ENCODE data around the gene BOLA3.

BOLA3 gene

DNA sequence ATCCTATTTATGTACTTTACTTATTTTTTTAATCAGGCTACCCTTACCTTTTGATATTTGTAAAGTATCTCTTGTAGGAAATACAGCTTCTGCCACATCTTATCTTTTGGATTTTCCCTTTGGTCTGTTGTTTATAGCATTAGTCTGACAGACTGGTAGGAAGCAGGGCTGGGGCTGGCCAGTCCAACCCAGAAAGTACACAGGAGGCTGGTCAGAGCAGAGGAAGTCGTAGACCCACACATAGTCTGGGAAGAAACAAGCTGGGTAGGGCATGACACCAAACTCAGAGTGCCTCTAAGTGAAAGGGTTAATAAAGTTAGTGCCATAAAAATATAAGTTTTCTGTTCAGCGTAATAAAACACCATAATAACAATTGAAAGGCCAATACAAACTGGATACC, 51.7 kb downstream of the BOLA3 start:
- TF ChIP-seq, protein P1, sequence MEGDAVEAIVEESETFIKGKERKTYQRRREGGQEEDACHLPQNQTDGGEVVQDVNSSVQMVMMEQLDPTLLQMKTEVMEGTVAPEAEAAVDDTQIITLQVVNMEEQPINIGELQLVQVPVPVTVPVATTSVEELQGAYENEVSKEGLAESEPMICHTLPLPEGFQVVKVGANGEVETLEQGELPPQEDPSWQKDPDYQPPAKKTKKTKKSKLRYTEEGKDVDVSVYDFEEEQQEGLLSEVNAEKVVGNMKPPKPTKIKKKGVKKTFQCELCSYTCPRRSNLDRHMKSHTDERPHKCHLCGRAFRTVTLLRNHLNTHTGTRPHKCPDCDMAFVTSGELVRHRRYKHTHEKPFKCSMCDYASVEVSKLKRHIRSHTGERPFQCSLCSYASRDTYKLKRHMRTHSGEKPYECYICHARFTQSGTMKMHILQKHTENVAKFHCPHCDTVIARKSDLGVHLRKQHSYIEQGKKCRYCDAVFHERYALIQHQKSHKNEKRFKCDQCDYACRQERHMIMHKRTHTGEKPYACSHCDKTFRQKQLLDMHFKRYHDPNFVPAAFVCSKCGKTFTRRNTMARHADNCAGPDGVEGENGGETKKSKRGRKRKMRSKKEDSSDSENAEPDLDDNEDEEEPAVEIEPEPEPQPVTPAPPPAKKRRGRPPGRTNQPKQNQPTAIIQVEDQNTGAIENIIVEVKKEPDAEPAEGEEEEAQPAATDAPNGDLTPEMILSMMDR (IDR thresholded peaks at IDR 0.05; ENCODE audit: low read depth, low read length, missing control alignments), result no peak
- no peak for DNase-seq (ENCODE audit: extremely low read depth, low read depth)
- H3K4me3 ChIP-seq (replicated peaks; ENCODE audit: low read depth, low read length), result no peak overlapping the region

DNA sequence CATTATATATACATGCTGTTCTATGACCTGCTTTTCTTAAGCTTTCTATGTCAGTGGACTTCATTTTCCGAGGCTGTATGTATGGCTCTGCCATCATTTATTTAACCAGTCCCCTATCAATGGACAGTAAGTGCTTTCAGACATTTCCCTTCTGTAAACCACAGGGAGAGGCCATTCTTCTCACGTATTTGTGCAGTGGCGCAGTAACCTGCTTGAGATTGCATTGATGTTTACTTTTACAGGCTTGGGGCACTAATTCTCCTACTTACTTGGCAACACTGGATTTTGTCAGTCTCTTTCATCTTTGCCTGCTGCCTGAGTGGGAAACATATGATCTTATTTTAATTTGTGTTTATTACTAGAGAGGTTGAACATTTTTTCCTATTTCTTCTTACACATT, 52.1 kb downstream of the BOLA3 start:
- H3K4me3 ChIP-seq (replicated peaks; ENCODE audit: low read depth, low read length), result no peak overlapping the region
- TF ChIP-seq, protein P1 (IDR thresholded peaks at IDR 0.05; ENCODE audit: low read depth, low read length, missing control alignments), result no peak
- no peak for DNase-seq (ENCODE audit: extremely low read depth, low read depth)

DNA sequence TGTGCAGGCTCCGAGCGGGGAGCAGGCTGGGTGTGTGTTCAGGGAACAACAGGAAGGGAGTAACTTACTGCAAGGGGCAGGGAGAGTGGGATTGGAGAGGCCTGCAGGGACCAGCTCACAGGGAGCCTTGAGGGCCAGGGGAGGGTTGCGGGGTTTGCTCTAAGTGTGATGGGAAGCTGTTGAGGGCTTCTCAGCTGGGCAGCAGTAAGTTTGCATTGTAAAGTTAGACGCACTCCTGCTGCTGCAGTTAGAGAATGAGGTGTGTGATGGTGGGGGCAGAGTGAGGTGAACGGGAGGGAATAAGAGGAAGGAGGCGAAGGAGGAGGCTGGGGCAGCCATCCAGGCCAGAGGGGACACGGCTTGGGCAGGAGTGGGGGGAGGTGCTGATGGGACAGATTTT, 53.4 kb downstream of the BOLA3 start:
- TF ChIP-seq, protein P1 (IDR thresholded peaks at IDR 0.05; ENCODE audit: low read depth, low read length, missing control alignments), result no peak
- no peak for DNase-seq (ENCODE audit: extremely low read depth, low read depth)
- no peak overlapping the region for H3K4me3 ChIP-seq (replicated peaks; ENCODE audit: low read depth, low read length)

DNA sequence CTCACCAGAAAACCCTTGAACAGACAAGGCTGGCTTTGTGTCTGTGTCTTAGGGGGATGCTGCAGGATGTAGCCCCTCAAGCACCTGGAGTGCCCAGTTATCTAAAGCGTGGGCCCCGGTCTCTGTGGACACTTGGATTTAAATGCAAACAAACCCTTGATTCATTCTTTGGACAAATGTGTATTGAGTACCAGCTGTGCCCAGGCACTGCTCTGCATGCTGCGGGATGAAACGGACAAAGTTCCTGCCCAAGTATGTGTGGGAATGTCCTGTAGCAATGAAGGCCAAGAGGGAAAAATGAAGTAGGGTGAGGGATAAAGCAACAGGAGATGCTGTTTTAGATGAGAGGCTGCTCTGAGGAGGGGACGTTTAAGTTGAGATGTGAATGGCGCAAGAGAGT, 53.9 kb downstream of the BOLA3 start:
- DNase-seq (ENCODE audit: extremely low read depth, low read depth), result no peak
- TF ChIP-seq, protein P1 (IDR thresholded peaks at IDR 0.05; ENCODE audit: low read depth, low read length, missing control alignments), result no peak
- H3K4me3 ChIP-seq (replicated peaks; ENCODE audit: low read depth, low read length), result no peak overlapping the region

DNA sequence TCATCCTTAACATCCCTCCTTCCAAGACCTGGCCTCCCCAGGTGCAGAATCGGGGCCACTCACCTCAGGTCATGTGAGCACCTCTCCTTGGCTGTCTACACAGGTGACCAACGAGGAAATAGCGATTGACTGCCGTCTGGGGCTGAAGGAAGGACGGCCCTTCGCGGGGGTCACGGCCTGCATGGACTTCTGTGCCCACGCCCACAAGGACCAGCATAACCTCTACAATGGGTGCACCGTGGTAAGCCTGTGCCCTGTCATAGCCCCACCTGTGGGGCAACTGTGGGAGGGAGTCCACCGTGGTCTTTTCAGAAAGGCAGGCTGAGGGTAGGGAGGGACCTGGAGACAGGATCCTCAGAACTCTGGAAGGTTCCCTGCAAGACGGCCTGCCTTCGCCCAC, 54.3 kb downstream of the BOLA3 start:
- no peak for DNase-seq (ENCODE audit: extremely low read depth, low read depth)

DNA sequence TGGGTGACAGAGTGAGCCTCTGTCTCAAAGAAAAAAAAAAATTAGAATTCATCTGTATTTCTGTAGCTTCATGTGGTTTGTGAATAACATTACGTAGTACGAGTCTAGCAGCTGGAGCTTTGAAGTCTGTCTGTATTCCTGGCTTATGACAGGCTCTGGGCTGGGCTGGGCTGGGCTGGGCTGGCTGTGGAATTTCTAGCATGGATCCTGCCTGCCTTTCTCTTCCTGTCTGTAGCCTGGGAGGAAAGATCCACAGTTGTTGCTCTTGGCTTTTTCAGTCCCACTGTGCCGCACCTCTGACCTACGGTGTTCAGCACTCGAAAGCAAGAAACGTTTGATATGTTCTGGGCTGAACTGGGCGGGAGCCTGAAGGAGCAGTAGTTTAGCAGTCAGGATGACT, 55.4 kb downstream of the BOLA3 start:
- TF ChIP-seq, protein P1 (IDR thresholded peaks at IDR 0.05; ENCODE audit: low read depth, low read length, missing control alignments), result no peak
- H3K4me3 ChIP-seq (replicated peaks; ENCODE audit: low read depth, low read length), result no peak overlapping the region
- DNase-seq (ENCODE audit: extremely low read depth, low read depth), result no peak

More for the DNA sequence above, 54.3 kb downstream of the BOLA3 start:
- TF ChIP-seq, protein P1 (IDR thresholded peaks at IDR 0.05; ENCODE audit: low read depth, low read length, missing control alignments), result no peak
- H3K4me3 ChIP-seq (replicated peaks; ENCODE audit: low read depth, low read length), result no peak overlapping the region

DNA sequence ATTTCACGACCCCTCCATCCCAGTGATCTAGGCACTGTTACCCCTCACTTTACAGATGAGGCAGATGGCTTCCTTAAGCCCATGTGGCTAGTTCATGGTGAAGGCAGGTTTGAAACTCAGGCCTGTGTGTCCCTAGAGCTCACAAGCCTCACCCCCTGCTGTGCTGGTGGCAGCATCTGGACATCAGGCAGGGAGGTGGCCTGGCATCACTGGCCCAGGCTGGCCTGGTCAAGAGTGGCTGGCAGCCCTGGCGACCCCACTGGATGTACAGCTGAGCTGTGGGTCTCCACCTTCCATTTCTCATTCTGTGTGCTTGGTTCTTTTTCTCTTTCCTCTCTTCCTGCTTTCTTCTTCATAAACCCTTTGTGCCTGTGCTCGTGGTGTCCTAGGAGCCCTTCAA, 56.3 kb downstream of the BOLA3 start:
- H3K4me3 ChIP-seq (replicated peaks; ENCODE audit: low read depth, low read length), result no peak overlapping the region
- TF ChIP-seq, protein P1 (IDR thresholded peaks at IDR 0.05; ENCODE audit: low read depth, low read length, missing control alignments), result no peak
- no peak for DNase-seq (ENCODE audit: extremely low read depth, low read depth)

Data from HFF-Myc (cell line).